GM12878 (cell line): Measurements from ENCODE around the gene SLIT1. TPM values are rescaled to one million over a fixed set of nuclear protein-coding genes. Genes with fewer than 3 reads are reported as not detected.

Experiments used
- ATAC-seq: fragments of 200-7000 bp; cut with Tn5 transposase; 3 replicates; pipeline ENCODE4 v1.9.1; 2020; ENCODE audit warnings: mild to moderate bottlenecking, moderate library complexity
- BruUV-seq: library from RNA; stranded (reverse); fragments of 400-500 nt; replicated peaks from 2 replicates; lab custom pipeline; 2021; lab: Mats Ljungman, UMichigan
- CTCF ChIA-PET: fragments of 300-600 bp; sonication (Branson Sonifier 250); formaldehyde crosslinking; extraction: SDS; loops from one replicate; lab custom pipeline; 2021; ENCODE audit warnings: inconsistent platforms; lab: Yijun Ruan, JAX
- POLR2A ChIA-PET: fragments of 350-600 bp; formaldehyde crosslinking; extraction: SDS; loops from one replicate; lab custom pipeline; 2021; ENCODE audit warnings: inconsistent platforms; lab: Charles Lee
- RAD21 ChIA-PET: fragments of 300-600 bp; sonication (Branson Sonifier 250); formaldehyde crosslinking; loops from one replicate; lab custom pipeline; 2023; ENCODE audit warnings: antibody characterized with exemption; ENCODE audit not compliant: unreplicated experiment; lab: Charles Lee
- SMC1A ChIA-PET: fragments of 300-600 bp; sonication (Branson Sonifier 250); formaldehyde crosslinking; loops from one replicate; lab custom pipeline; 2023; ENCODE audit not compliant: unreplicated experiment, uncharacterized antibody; lab: Charles Lee
- DNase-seq: peaks from one replicate; pipeline ENCODE4 v3.0.0-alpha.2; 2011; ENCODE audit warnings: low read depth, low spot score
- FAIRE-seq: peaks from 3 replicates; lab custom pipeline; 2011; peaks lifted over from hg19 to GRCh38; lab: Jason Lieb, UNC
- H2AFZ ChIP-seq: 2 replicates; pipeline ENCODE4 v1.6.0; 2011; ENCODE audit warnings: low read depth, low read length, control low read depth; ENCODE audit not compliant: control insufficient read depth
- H3K27ac ChIP-seq: 2 replicates; pipeline ENCODE4 v1.5.1; 2011; ENCODE audit warnings: control low read depth; ENCODE audit not compliant: control insufficient read depth, insufficient read depth
- H3K27me3 ChIP-seq, 2 experiments: replicated peaks in 1 of 2; 2 replicates each; pipeline versions ENCODE4 v1.6.0 to v1.6.1; 2011; ENCODE audit warnings: low read length in 1 of 2; ENCODE audit not compliant: control insufficient read depth in 2 of 2, insufficient read depth in 2 of 2
- H3K36me3 ChIP-seq, 2 experiments: 2 replicates each; pipeline ENCODE4 v1.5.1; 2011; ENCODE audit warnings: low read length in 1 of 2; ENCODE audit not compliant: control insufficient read depth in 2 of 2, insufficient read depth in 2 of 2
- H3K4me1 ChIP-seq: 2 replicates; pipeline ENCODE4 v1.6.1; 2011; ENCODE audit warnings: mild to moderate bottlenecking, low read length, moderate library complexity, mixed read lengths; ENCODE audit not compliant: control insufficient read depth, insufficient read depth
- H3K4me2 ChIP-seq: 2 replicates; pipeline ENCODE4 v1.6.0; 2011; ENCODE audit warnings: control low read depth; ENCODE audit not compliant: control insufficient read depth, insufficient read depth
- H3K4me3 ChIP-seq: fragments of 200-600 bp; sonication (generic); 2 replicates; pipeline ENCODE4 v1.5.1; 2016
- H3K79me2 ChIP-seq: 2 replicates; pipeline ENCODE4 v1.6.0; 2011; ENCODE audit warnings: low read length; ENCODE audit not compliant: control insufficient read depth, insufficient read depth
- H3K9ac ChIP-seq: 2 replicates; pipeline ENCODE4 v1.8.0; 2011; ENCODE audit warnings: low read length, control low read depth, mixed read lengths; ENCODE audit not compliant: control insufficient read depth, insufficient read depth
- H3K9me3 ChIP-seq: replicated peaks from 3 replicates; pipeline ENCODE4 v1.5.1; 2011; ENCODE audit warnings: mild to moderate bottlenecking, low read length; ENCODE audit not compliant: control insufficient read depth, insufficient read depth
- H4K20me1 ChIP-seq: 2 replicates; pipeline ENCODE4 v1.6.0; 2011; ENCODE audit not compliant: control insufficient read depth, insufficient read depth
- CEBPB ChIP-seq, 2 experiments: fragments of 150-350 bp in 1 of 2; IDR thresholded peaks; 2 replicates each; pipeline ENCODE4 v1.6.1; 2012 to 2014; ENCODE audit warnings: low read depth in 2 of 2, low read length in 2 of 2, borderline replicate concordance in 1 of 2, inconsistent platforms in 1 of 2
- CHD2 ChIP-seq: IDR thresholded peaks from 2 replicates; pipeline ENCODE4 v1.6.1; 2011; ENCODE audit warnings: low read depth, low read length, improper control_type of control experiment, borderline replicate concordance
- JUNB ChIP-seq: IDR thresholded peaks from 2 replicates; pipeline ENCODE4 v1.6.1; 2016; ENCODE audit warnings: antibody characterized with exemption, mild to moderate bottlenecking
- MTA2 ChIP-seq: fragments of 450-650 bp; IDR thresholded peaks from 2 replicates; pipeline ENCODE4 v1.6.1; 2016; ENCODE audit warnings: low read depth, mild to moderate bottlenecking, moderate library complexity
- NFYB ChIP-seq: IDR thresholded peaks from 2 replicates; pipeline ENCODE4 v1.6.1; 2011; ENCODE audit warnings: low read depth, mild to moderate bottlenecking, low read length, improper control_type of control experiment, moderate library complexity; ENCODE audit not compliant: insufficient read depth
- NR2C2 ChIP-seq: IDR thresholded peaks from 2 replicates; pipeline ENCODE4 v1.6.1; 2011; ENCODE audit warnings: borderline replicate concordance, low read depth; ENCODE audit not compliant: control insufficient read depth, insufficient read length
- NRF1 ChIP-seq: conservative IDR thresholded peaks from 2 replicates; pipeline ENCODE4 v1.6.1; 2011; ENCODE audit warnings: mild to moderate bottlenecking, low read depth, low read length, improper control_type of control experiment
- RELA ChIP-seq: fragments of 450-650 bp; IDR thresholded peaks from 2 replicates; pipeline ENCODE4 v1.8.0; 2014; ENCODE audit warnings: borderline replicate concordance; ENCODE audit not compliant: partially characterized antibody
- SMAD5 ChIP-seq: IDR thresholded peaks from 2 replicates; pipeline ENCODE4 v1.6.1; 2016; ENCODE audit warnings: antibody characterized with exemption, low read depth
- TAF1 ChIP-seq: IDR thresholded peaks from 2 replicates; pipeline ENCODE4 v1.6.1; 2011; ENCODE audit warnings: mild to moderate bottlenecking, low read depth, low read length, borderline replicate concordance
- TCF12 ChIP-seq: IDR thresholded peaks from 2 replicates; pipeline ENCODE4 v1.6.1; 2011; ENCODE audit warnings: low read depth, mild to moderate bottlenecking, low read length
- ZBED1 ChIP-seq: IDR thresholded peaks from 2 replicates; pipeline ENCODE4 v1.6.1; 2016; ENCODE audit warnings: borderline replicate concordance
- ZNF207 ChIP-seq: fragments of 450-650 bp; IDR thresholded peaks from 2 replicates; pipeline ENCODE4 v1.6.1; 2014; ENCODE audit warnings: antibody characterized with exemption, mild to moderate bottlenecking, borderline replicate concordance
- ZNF274 ChIP-seq: IDR thresholded peaks from one replicate; pipeline ENCODE4 v1.8.0; 2011; ENCODE audit not compliant: insufficient read length, insufficient read depth
- ZNF622 ChIP-seq: fragments of 450-650 bp; IDR thresholded peaks from 2 replicates; pipeline ENCODE4 v1.6.1; 2017; ENCODE audit warnings: mild to moderate bottlenecking, inconsistent platforms
- WGBS: methylation state at CpG from one replicate; pipeline ENCODE4 v1.1.6; 2016; ENCODE audit warnings: low lambda C conversion rate; ENCODE audit not compliant: insufficient replicate concordance, insufficient coverage; ENCODE audit errors: missing lambda C conversion rate; 5-methylcytosine and 5-hydroxymethylcytosine counted together
- in situ Hi-C: fragments of 300-500 bp; cut with MboI; formaldehyde crosslinking; loops from 9 replicates; pipeline ENCODE4 v1.14.3; 2018; ENCODE audit warnings: mixed read lengths
- intact Hi-C: fragments of 100-400 bp; cut with micrococcal nuclease; formaldehyde crosslinking; loops from one replicate; pipeline ENCODE4 v1.14.2; 2022; ENCODE audit not compliant: unreplicated experiment
- polyA plus RNA-seq, 11 experiments: library from polyadenylated mRNA; depleted of rRNA in 4 of 11; unstranded in 6 of 11; stranded (reverse) in 5 of 11; fragments of >200 nt; fragmentation: Nextera tagmentation in 4 of 11; fragmentation: Illumina TruSeq in 1 of 11; extraction: Ambion mirVana in 4 of 11; extraction: Trizol in 1 of 11; gene quantifications; 1 replicate in 1 of 11; 2 replicates in 10 of 11; pipeline versions ENCODE4 v1.2.1 to v1.2.3, GENCODE V29; 2011 to 2016; ENCODE audit warnings: inconsistent platforms in 2 of 11, missing spikeins in 2 of 11, low read depth in 1 of 11
- total RNA-seq, 4 experiments: library from RNA; depleted of rRNA in 3 of 4; stranded (reverse); fragments of >200 nt in 3 of 4; fragmentation: Illumina TruSeq in 1 of 4; extraction: Trizol in 1 of 4; gene quantifications; 2 replicates each; pipeline versions ENCODE4 v1.2.1 to v1.2.3, GENCODE V29; 2013 to 2021
- TF ChIP-seq, protein P1 (sequence below): fragments of 450-650 bp; IDR thresholded peaks from 2 replicates; pipeline ENCODE4 v1.6.1; 2017; ENCODE audit warnings: low read depth, mild to moderate bottlenecking, moderate library complexity
- TF ChIP-seq, protein P2 (sequence below): fragments of 450-650 bp; IDR thresholded peaks from 2 replicates; pipeline ENCODE4 v1.6.1; 2017; ENCODE audit warnings: mild to moderate bottlenecking, moderate library complexity
- TF ChIP-seq, protein P3 (sequence below): IDR thresholded peaks from 2 replicates; pipeline ENCODE4 v1.6.1; 2012; ENCODE audit warnings: low read depth, low read length, improper control_type of control experiment

The SLIT1 gene
- total and polyA plus RNA-seq, 10 of the 15 experiments (the other 5 are each of a cell fraction or from before 2014, with no cell fraction given): 0.04 to 0.19 (median 0.06) TPM; not detected in 4

DNA sequence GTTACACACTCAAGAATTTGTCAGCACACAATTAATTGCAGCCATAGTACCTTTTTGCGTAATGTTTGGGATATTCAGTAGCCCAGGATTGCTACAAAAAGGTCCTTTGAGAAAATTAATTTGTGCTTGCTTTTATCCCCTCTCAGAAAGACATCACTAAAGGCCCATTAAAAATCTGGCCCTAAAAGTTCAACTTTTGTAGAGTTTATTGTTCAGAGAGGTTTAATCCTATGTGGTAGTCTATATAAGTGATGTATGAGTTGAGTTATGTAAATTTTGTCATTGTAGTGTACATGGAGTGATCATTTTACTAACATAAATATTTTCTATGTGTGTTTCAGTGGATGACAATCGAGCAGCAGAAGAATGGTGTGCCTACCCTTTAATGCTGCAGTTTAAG, 227.7 kb downstream of the SLIT1 start:
- H3K9me3 ChIP-seq: no peaks in the 10 kb centered on the region
- CTCF ChIA-PET: interaction anchor here (0.8 to 1.9 kb wide), 3 partner anchors 12 to 79 kb away, joined by 3 to 9 read pairs (median 7); no protein-coding TSS in a partner anchor
- H3K9ac ChIP-seq: no peak overlapping the region
- 62% methylated on average over 2 of the region's 2 CpGs for WGBS
- FAIRE-seq (no peak), ATAC-seq (no peak), DNase-seq (no peak)
- TF ChIP-seq ZNF622 (no peak), NFYB (no peak), TCF12 (no peak), NR2C2 (no peak), ZNF274 (no peak), RELA (no peak), ZBED1 (no peak), CEBPB (IDR thresholded peaks at IDR 0.05; ENCODE audit: borderline replicate concordance in 1 of 2, low read depth in 2 of 2, low read length in 2 of 2) (no peak), CHD2 (no peak), NRF1 (no peak), JUNB (no peak), TAF1 (no peak), ZNF207 (no peak), MTA2 (no peak), SMAD5 (no peak)
- TF ChIP-seq, protein P1, sequence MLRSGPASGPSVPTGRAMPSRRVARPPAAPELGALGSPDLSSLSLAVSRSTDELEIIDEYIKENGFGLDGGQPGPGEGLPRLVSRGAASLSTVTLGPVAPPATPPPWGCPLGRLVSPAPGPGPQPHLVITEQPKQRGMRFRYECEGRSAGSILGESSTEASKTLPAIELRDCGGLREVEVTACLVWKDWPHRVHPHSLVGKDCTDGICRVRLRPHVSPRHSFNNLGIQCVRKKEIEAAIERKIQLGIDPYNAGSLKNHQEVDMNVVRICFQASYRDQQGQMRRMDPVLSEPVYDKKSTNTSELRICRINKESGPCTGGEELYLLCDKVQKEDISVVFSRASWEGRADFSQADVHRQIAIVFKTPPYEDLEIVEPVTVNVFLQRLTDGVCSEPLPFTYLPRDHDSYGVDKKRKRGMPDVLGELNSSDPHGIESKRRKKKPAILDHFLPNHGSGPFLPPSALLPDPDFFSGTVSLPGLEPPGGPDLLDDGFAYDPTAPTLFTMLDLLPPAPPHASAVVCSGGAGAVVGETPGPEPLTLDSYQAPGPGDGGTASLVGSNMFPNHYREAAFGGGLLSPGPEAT: no peak
- TF ChIP-seq, protein P2, sequence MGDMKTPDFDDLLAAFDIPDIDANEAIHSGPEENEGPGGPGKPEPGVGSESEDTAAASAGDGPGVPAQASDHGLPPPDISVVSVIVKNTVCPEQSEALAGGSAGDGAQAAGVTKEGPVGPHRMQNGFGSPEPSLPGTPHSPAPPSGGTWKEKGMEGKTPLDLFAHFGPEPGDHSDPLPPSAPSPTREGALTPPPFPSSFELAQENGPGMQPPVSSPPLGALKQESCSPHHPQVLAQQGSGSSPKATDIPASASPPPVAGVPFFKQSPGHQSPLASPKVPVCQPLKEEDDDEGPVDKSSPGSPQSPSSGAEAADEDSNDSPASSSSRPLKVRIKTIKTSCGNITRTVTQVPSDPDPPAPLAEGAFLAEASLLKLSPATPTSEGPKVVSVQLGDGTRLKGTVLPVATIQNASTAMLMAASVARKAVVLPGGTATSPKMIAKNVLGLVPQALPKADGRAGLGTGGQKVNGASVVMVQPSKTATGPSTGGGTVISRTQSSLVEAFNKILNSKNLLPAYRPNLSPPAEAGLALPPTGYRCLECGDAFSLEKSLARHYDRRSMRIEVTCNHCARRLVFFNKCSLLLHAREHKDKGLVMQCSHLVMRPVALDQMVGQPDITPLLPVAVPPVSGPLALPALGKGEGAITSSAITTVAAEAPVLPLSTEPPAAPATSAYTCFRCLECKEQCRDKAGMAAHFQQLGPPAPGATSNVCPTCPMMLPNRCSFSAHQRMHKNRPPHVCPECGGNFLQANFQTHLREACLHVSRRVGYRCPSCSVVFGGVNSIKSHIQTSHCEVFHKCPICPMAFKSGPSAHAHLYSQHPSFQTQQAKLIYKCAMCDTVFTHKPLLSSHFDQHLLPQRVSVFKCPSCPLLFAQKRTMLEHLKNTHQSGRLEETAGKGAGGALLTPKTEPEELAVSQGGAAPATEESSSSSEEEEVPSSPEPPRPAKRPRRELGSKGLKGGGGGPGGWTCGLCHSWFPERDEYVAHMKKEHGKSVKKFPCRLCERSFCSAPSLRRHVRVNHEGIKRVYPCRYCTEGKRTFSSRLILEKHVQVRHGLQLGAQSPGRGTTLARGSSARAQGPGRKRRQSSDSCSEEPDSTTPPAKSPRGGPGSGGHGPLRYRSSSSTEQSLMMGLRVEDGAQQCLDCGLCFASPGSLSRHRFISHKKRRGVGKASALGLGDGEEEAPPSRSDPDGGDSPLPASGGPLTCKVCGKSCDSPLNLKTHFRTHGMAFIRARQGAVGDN: no peak
- TF ChIP-seq, protein P3, sequence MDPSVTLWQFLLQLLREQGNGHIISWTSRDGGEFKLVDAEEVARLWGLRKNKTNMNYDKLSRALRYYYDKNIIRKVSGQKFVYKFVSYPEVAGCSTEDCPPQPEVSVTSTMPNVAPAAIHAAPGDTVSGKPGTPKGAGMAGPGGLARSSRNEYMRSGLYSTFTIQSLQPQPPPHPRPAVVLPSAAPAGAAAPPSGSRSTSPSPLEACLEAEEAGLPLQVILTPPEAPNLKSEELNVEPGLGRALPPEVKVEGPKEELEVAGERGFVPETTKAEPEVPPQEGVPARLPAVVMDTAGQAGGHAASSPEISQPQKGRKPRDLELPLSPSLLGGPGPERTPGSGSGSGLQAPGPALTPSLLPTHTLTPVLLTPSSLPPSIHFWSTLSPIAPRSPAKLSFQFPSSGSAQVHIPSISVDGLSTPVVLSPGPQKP: no peak
- H3K4me1 ChIP-seq: no peaks in the 10 kb centered on the region
- H4K20me1 ChIP-seq: no peaks in the 10 kb centered on the region
- no peak overlapping the region for H3K4me2 ChIP-seq
- RAD21 ChIA-PET: interaction anchor here (1.2 to 1.4 kb wide), 2 partner anchors 61 to 67 kb away, joined by 3 to 4 read pairs; no protein-coding TSS in a partner anchor
- no peak overlapping the region for H3K27ac ChIP-seq
- no TSS peak for BruUV-seq
- H3K79me2 ChIP-seq: no peaks in the 10 kb centered on the region
- peaks cover 8% of the 10 kb centered on the region in 2 experiments for H3K36me3 ChIP-seq
- intact Hi-C loops (no loop called here), in situ Hi-C loops (no loop called here)
- POLR2A ChIA-PET: no interaction called here
- SMC1A ChIA-PET: interaction anchor here (0.9 to 5.7 kb wide), 9 partner anchors 10 to 80 kb away, joined by 3 to 30 read pairs (median 3); no protein-coding TSS in a partner anchor
- H2AFZ ChIP-seq: no peak overlapping the region
- no peaks in the 10 kb centered on the region for H3K27me3 ChIP-seq
- H3K4me3 ChIP-seq: no peak overlapping the region
